Dendritic cell treated with granulocyte-macrophage colony-stimulating factor and Interleukin-4, amounts not matched to agents 40 ng/mL and 50 ng/mL, for 4 days (primary cell): ENCODE measurements around the gene EMCN.

Experiments
- H3K27ac Mint-ChIP-seq: one replicate; pipeline ENCODE4 v1.8.0; 2022; ENCODE audit warnings: mild to moderate bottlenecking, mixed read lengths
- H3K27me3 Mint-ChIP-seq: one replicate; pipeline ENCODE4 v1.8.0; 2022; ENCODE audit warnings: mild to moderate bottlenecking, mixed read lengths
- H3K36me3 Mint-ChIP-seq: one replicate; pipeline ENCODE4 v1.8.0; 2022; ENCODE audit warnings: low read depth, mixed read lengths
- H3K4me1 Mint-ChIP-seq: one replicate; pipeline ENCODE4 v1.8.0; 2022; ENCODE audit warnings: low read depth, mixed read lengths
- H3K4me3 Mint-ChIP-seq: one replicate; pipeline ENCODE4 v1.8.0; 2022; ENCODE audit warnings: mild to moderate bottlenecking, moderate library complexity, mixed read lengths
- H3K9me3 Mint-ChIP-seq: one replicate; pipeline ENCODE4 v1.8.0; 2022; ENCODE audit warnings: mixed read lengths
- intact Hi-C: fragments of 100-400 bp; cut with micrococcal nuclease; formaldehyde crosslinking; loops from one replicate; pipeline ENCODE4 v1.15.0; 2022

The EMCN gene

DNA sequence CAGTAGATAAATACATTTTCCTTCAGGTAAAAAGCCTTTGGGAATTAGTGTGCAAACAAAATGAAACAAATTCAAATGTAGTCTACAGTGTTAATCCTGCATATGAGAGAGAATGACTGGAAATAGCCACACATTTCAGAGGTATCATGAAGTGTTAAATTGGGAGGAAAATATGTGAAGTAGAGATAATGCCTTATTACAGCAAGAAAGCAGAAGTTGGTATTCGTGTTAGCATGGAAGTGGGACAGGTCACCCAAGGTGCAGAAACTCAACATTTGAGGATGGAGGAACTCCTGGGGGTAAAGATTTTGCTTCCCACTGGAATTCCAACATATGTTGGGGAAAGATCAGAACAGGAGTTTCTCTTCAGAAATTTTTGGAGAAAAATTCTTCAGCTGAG, 51.3 kb downstream of the EMCN start:
- Mint-ChIP-seq H3K36me3 (no peaks in the 10 kb centered on the region), H3K4me3 (no peak overlapping the region), H3K4me1 (no peaks in the 10 kb centered on the region), H3K27ac (no peak overlapping the region), H3K9me3 (peaks cover 15% of the 10 kb centered on the region), H3K27me3 (no peaks in the 10 kb centered on the region)
- intact Hi-C loops: no loop called here

DNA sequence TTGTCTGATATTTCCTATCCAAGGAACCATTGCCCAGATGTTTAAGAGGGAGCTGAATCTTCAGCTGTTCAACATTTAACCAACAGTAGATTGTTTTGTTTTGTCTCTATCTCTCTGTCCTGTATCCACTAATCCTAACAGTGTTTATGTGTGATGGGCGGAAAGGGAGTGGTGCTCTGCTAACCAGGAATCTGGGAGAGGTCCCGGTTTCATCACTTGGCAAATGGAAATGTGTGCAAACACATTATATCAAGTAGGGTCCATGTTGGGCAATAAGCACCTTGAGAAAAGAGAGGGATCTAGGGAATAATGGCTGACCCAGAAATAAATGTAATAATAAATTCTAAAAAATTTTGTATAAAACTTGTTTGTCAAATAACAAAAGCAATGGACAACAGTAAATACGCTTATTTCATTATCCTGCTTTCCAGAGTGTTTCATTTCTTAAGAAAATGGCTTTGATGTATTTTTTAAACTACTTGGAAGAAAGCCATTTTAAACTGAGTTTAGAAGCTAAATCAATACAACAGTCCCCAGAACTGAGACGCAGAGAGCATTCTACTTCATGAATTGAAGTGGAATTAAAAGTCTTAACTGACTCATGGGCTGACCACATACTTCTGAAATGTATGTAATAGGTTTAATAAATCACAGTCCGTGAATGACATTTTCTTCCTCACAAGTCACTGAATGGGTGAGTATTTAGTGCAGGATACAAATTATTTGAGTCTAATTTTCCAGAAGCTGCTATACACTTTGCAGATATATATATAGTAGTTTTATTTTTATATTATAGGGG, 55.8 kb downstream of the EMCN start:
- H3K27ac Mint-ChIP-seq: no peak overlapping the region
- no peak overlapping the region for H3K4me3 Mint-ChIP-seq
- no peaks in the 10 kb centered on the region for H3K36me3 Mint-ChIP-seq
- intact Hi-C loops: no loop called here
- H3K27me3 Mint-ChIP-seq: no peaks in the 10 kb centered on the region
- peaks cover 9% of the 10 kb centered on the region for H3K9me3 Mint-ChIP-seq
- no peaks in the 10 kb centered on the region for H3K4me1 Mint-ChIP-seq

DNA sequence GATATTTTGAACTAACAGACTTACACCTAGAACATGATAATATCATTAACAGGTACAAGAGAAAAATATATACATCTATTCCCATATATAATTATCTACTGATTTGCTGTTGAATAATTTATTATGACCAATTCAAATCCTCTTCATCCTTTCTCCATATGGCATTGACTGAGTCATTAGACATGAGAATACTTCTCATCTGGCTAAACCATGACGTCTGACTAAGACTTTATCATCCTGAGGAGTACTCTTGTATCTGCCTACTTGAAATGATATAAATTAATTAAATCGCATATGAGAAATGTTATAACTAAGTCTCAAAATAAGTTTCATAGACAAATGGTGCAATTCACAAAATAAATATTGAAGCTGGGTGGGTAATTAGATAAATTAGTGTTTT, 67.4 kb downstream of the EMCN start:
- no peaks in the 10 kb centered on the region for H3K27me3 Mint-ChIP-seq
- H3K4me3 Mint-ChIP-seq: no peak overlapping the region
- no peaks in the 10 kb centered on the region for H3K36me3 Mint-ChIP-seq
- H3K27ac Mint-ChIP-seq: no peak overlapping the region
- intact Hi-C loops: no loop called here
- H3K4me1 Mint-ChIP-seq: no peaks in the 10 kb centered on the region
- H3K9me3 Mint-ChIP-seq: peaks cover 21% of the 10 kb centered on the region

- Mint-ChIP-seq H3K27ac (no peak overlapping the region), H3K9me3 (peaks cover 9% of the 10 kb centered on the region), H3K27me3 (no peaks in the 10 kb centered on the region), H3K4me1 (peaks cover 5% of the 10 kb centered on the region), H3K4me3 (no peak overlapping the region), H3K36me3 (no peaks in the 10 kb centered on the region)
- intact Hi-C loops: no loop called here
Measured at GRCh38 chr4:100431416-100431815, 86.4 kb downstream of the EMCN start.

DNA sequence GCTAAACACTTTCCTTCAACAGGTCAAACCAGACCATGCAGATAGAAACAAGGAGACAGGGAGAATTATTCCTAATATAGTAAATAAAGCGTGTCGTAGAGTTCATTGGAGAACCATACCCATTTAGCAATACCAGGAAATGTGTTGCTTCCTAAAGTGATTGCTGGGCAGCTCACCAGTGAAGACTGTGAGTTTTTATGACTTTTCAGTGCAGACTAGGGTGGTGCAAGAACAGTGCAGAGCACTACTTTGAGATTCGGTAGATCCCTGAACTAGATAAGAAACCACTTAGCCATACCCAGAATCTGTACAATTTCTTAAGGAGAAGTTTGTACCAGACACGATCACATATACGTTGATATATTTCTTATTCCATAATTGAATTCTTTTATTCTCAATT, 87.4 kb downstream of the EMCN start:
- Mint-ChIP-seq H3K9me3 (peaks cover 9% of the 10 kb centered on the region), H3K4me3 (no peak overlapping the region), H3K4me1 (peaks cover 5% of the 10 kb centered on the region), H3K27me3 (no peaks in the 10 kb centered on the region), H3K36me3 (no peaks in the 10 kb centered on the region), H3K27ac (no peak overlapping the region)
- intact Hi-C loops: no loop called here

GRCh38 chr4:100429616-100430015, 88.2 kb downstream of the EMCN start:
- intact Hi-C loops: loop anchor here (10.0 kb wide), 1 partner anchor 1295 kb away; no protein-coding TSS in a partner anchor
- Mint-ChIP-seq H3K9me3 (peaks cover 9% of the 10 kb centered on the region), H3K36me3 (no peaks in the 10 kb centered on the region)

DNA sequence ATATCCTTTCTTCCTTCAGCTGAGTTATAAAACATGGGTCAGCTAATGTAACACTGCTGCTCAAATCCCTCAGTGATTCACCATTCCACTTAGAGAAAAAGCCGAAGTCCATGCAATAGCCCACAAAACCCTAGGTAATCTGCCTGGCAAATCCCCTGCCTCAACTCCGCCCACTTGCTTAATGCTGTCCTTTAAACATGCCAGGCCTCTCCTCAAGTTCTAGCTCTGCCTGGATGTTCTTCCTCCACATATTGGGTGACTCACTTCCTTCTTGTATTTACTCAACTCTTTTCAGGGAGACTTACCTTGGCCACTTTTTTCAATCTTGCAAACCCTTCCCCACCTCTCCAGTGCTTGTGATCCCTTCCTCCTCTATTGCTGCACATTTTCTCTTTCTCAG, 89.8 kb downstream of the EMCN start:
- Mint-ChIP-seq H3K4me1 (peaks cover 5% of the 10 kb centered on the region), H3K36me3 (no peaks in the 10 kb centered on the region), H3K27me3 (no peaks in the 10 kb centered on the region), H3K9me3 (no peaks in the 10 kb centered on the region), H3K27ac (no peak overlapping the region), H3K4me3 (no peak overlapping the region)
- intact Hi-C loops: loop anchor here (10.0 kb wide), 1 partner anchor 1297 kb away; no protein-coding TSS in a partner anchor

More at GRCh38 chr4:100429616-100430015, 88.2 kb downstream of the EMCN start:
- H3K4me3 Mint-ChIP-seq: no peak overlapping the region
- no peaks in the 10 kb centered on the region for H3K27me3 Mint-ChIP-seq
- H3K27ac Mint-ChIP-seq: no peak overlapping the region
- H3K4me1 Mint-ChIP-seq: peaks cover 5% of the 10 kb centered on the region

DNA sequence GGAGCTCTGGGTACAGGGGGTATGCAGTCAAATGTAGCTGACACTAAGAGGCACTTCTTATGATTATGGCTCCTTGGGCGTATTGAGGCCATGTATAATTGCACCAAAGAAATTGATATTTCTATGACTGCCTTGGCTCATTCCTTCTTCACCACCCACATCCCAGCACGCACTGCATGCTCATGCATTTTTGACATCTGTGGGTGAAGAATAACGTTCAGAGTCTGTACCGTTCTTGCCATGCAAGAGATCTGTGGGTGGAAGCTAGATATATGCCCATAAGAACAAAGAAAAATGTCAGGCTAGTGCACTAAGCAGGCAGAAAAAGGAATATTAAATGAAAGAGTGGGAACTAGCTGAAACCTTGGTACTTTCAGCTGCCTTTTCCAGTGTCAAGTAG, 93.4 kb downstream of the EMCN start:
- Mint-ChIP-seq H3K4me3 (no peak overlapping the region), H3K36me3 (no peaks in the 10 kb centered on the region), H3K9me3 (no peaks in the 10 kb centered on the region), H3K27me3 (no peaks in the 10 kb centered on the region), H3K27ac (no peak overlapping the region), H3K4me1 (peaks cover 5% of the 10 kb centered on the region)
- intact Hi-C loops: loop anchor here (5.0 to 10.0 kb wide), 2 partner anchors 318 to 1300 kb away; no protein-coding TSS in a partner anchor

DNA sequence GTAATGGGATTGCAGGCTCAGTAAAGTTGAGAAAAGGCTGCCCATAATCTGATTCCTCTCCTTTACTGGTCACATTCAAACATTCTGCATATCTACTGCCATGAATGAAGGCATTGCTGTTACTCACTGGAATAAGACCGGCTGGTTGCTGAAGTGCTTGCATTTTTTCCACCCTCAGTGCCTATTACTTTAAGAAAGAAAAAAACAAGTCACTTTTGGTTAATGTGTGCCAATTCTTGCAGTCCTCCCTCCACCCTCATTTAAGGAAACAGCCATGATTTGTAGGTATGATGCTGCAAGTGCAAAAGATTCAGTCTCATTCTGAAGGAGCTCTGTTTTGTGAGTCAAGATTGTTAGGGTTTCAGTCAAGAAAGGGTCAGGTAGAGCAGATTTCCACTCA, 94.9 kb downstream of the EMCN start:
- Mint-ChIP-seq H3K9me3 (no peaks in the 10 kb centered on the region), H3K36me3 (no peaks in the 10 kb centered on the region), H3K4me1 (peaks cover under 1% of the 10 kb centered on the region), H3K4me3 (no peak overlapping the region), H3K27me3 (no peaks in the 10 kb centered on the region), H3K27ac (no peak overlapping the region)
- intact Hi-C loops: loop anchor here (5.0 to 10.0 kb wide), 2 partner anchors 319 to 1302 kb away; no protein-coding TSS in a partner anchor

DNA sequence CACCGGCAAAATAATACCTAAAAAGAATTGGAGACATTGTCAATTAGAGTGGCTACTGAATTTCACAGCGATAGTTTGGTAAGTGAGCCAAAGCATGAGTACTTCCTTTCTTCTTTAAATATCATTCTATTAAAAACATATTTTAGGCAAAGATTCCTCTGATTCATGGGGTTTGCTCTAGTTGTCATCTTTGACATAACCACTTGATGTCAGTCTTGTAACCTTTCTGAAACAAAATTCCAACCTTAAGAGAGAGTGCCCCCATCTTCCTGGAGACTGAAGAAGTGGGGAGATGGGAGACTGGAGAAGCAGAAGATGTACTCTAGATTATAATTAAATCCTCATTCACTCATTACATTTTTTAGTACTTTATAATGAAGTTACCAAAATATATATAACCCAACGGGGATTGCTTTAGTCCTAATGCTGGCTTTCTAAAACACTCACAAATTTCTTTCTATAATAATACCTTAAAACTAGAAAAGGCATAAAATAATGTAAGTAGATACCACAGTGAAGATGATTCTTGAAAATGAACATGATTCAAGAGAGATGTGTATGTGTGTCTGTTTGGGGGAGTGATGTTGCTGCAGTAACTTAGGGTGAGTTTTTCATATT, 96.4 kb downstream of the EMCN start:
- Mint-ChIP-seq H3K27me3 (no peaks in the 10 kb centered on the region), H3K27ac (no peak overlapping the region), H3K36me3 (no peaks in the 10 kb centered on the region), H3K4me3 (no peak overlapping the region), H3K9me3 (no peaks in the 10 kb centered on the region), H3K4me1 (no peaks in the 10 kb centered on the region)
- intact Hi-C loops: loop anchor here (5.0 to 10.0 kb wide), 2 partner anchors 321 to 1303 kb away; no protein-coding TSS in a partner anchor

DNA sequence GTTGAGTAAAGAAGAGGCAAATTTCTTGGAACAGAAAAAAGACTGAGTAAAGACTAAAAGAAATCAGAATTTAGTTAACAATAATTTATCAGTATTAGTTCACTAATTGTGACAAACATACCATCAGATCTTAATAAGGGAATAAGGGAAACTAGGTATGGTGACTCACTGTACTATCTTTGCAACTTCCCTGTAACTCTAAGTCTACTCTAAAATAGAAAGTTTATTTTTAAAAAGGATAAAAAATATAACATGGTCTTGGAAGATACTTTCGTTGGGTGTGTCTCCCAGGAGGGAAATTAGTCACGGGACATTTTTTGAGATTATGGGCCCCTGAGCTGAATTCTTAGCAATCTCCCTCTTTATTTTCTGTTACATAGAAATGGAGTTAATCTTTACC, 97.3 kb downstream of the EMCN start:
- H3K27me3 Mint-ChIP-seq: no peaks in the 10 kb centered on the region
- H3K27ac Mint-ChIP-seq: no peak overlapping the region
- H3K9me3 Mint-ChIP-seq: no peaks in the 10 kb centered on the region
- intact Hi-C loops: loop anchor here (5.0 to 10.0 kb wide), 2 partner anchors 322 to 1304 kb away; no protein-coding TSS in a partner anchor
- no peaks in the 10 kb centered on the region for H3K4me1 Mint-ChIP-seq
- H3K36me3 Mint-ChIP-seq: no peaks in the 10 kb centered on the region
- no peak overlapping the region for H3K4me3 Mint-ChIP-seq

DNA sequence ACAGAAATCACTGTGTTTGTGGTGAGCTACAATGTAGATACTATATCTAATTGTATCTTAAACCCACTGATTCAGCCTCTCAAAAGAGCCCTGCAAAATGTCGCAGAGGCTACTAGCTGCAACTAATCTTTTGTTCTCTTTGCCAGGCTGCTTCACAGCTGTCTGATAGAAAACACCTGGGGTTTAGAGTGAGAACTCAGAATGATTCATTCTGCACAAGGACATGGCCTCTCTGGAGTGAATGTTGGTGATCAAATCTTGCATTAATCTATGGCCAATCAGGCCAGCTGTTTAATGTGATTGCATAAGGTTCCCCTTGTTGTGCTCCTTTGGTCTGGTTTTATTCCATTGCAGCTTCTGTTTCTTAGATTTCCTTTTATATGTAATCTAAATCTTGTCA, 100.3 kb downstream of the EMCN start:
- Mint-ChIP-seq H3K27me3 (no peaks in the 10 kb centered on the region), H3K9me3 (no peaks in the 10 kb centered on the region), H3K4me1 (no peaks in the 10 kb centered on the region), H3K4me3 (no peak overlapping the region), H3K27ac (no peak overlapping the region), H3K36me3 (no peaks in the 10 kb centered on the region)
- intact Hi-C loops: no loop called here

GRCh38 chr4:100414016-100414790, 103.6 kb downstream of the EMCN start:
- intact Hi-C loops: no loop called here
- Mint-ChIP-seq H3K4me3 (no peak overlapping the region), H3K4me1 (no peaks in the 10 kb centered on the region), H3K27me3 (no peaks in the 10 kb centered on the region), H3K36me3 (no peaks in the 10 kb centered on the region), H3K9me3 (no peaks in the 10 kb centered on the region), H3K27ac (no peak overlapping the region)

GRCh38 chr4:100391863-100392262, 126.0 kb downstream of the EMCN start:
- intact Hi-C loops: no loop called here
- no peaks in the 10 kb centered on the region for H3K4me1 Mint-ChIP-seq
- peaks cover 9% of the 10 kb centered on the region for H3K9me3 Mint-ChIP-seq
- no peaks in the 10 kb centered on the region for H3K36me3 Mint-ChIP-seq
- no peaks in the 10 kb centered on the region for H3K27me3 Mint-ChIP-seq
- no peak overlapping the region for H3K27ac Mint-ChIP-seq
- no peak overlapping the region for H3K4me3 Mint-ChIP-seq
